Measurements from ENCODE around the gene ANKS1B. TPM values are rescaled to one million over a fixed set of nuclear protein-coding genes. Genes with fewer than 3 reads are reported as not detected.

Gene ANKS1B
- total and polyA plus RNA-seq, 10 of the 15 experiments (the other 5 are each of a cell fraction or from before 2014, with no cell fraction given) = 0.16 to 1.3 (median 0.82) TPM; not detected in 7

DNA sequence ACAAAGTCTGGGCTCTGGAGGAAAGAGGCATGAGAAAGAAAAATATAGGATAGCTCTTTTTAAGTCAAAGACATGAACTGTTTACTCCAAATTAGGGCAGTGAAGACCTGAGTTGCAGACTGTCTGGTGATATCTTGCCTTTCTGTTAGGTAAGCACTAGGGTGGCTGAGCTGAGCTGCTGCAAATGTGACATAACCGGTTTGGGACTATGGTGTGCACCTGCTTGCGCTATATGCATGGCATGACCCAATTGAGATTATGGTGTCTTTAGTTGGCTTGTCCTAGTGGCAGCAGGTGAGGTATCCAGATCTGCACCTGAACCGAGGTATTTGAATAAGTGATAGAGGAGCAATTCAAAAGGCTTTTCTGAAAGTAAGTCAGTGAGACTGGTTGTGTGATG lies 994.1 kb downstream of the ANKS1B start (continued):
- TF ChIP-seq, protein P1, sequence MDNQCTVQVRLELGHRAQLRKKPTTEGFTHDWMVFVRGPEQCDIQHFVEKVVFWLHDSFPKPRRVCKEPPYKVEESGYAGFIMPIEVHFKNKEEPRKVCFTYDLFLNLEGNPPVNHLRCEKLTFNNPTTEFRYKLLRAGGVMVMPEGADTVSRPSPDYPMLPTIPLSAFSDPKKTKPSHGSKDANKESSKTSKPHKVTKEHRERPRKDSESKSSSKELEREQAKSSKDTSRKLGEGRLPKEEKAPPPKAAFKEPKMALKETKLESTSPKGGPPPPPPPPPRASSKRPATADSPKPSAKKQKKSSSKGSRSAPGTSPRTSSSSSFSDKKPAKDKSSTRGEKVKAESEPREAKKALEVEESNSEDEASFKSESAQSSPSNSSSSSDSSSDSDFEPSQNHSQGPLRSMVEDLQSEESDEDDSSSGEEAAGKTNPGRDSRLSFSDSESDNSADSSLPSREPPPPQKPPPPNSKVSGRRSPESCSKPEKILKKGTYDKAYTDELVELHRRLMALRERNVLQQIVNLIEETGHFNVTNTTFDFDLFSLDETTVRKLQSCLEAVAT (IDR thresholded peaks at IDR 0.05) = no peak

DNA sequence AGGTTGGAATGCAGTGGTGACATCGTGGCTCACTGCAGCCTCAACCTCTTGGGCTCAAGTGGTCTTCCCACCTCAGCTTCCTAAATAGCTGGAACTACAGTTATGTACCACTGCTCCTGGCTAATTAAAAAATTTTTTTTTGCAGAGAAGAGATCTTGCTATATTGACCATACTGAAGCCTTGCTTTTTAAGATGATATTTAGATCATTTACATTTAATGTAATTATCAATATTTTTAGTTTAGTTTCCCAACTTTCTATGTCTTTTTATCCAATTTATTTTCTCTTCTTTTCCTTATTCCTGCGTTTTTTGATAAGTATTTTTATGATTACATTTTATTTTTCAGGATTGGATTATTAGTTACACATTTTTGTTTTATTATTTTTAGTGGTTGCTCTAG lies 999.6 kb downstream of the ANKS1B start:
- Histone ChIP-seq H3K36me3 (ENCODE audit: control insufficient read depth in 2 of 2, insufficient read depth in 2 of 2, low read length in 1 of 2) (no peaks in the 10 kb centered on the region), H3K4me3 (no peak overlapping the region), H3K9ac (ENCODE audit: control insufficient read depth, insufficient read depth, low read length) (no peak overlapping the region), H3K27me3 (replicated peaks in 1 of 2; ENCODE audit: control insufficient read depth in 2 of 2, insufficient read depth in 2 of 2, low read length in 1 of 2) (no peaks in the 10 kb centered on the region), H3K9me3 (replicated peaks; ENCODE audit: control insufficient read depth, insufficient read depth, low read length) (no peaks in the 10 kb centered on the region; the same call in 2 of the 3 replicates), H3K27ac (ENCODE audit: control insufficient read depth, insufficient read depth) (no peak overlapping the region), H3K4me2 (ENCODE audit: control insufficient read depth, insufficient read depth) (no peak overlapping the region), H4K20me1 (ENCODE audit: control insufficient read depth, insufficient read depth) (no peaks in the 10 kb centered on the region), H3K79me2 (ENCODE audit: control insufficient read depth, insufficient read depth, low read length) (no peaks in the 10 kb centered on the region), H2AFZ (ENCODE audit: control insufficient read depth, low read depth, low read length) (no peak overlapping the region), H3K4me1 (ENCODE audit: control insufficient read depth, insufficient read depth, low read length) (peaks cover 6% of the 10 kb centered on the region; the same call in 1 of the 2 replicates)
- ChIA-PET POLR2A (no interaction called here), RAD21 (ENCODE audit: unreplicated experiment) (no interaction called here), CTCF (interaction anchor here (3.7 kb wide), 1 partner anchor 14 kb away, joined by 23 read pairs; no protein-coding TSS in a partner anchor), SMC1A (ENCODE audit: uncharacterized antibody, unreplicated experiment) (interaction anchor here (0.6 kb wide), 1 partner anchor 17 kb away, joined by 3 read pairs; no protein-coding TSS in a partner anchor)
- 0% methylated on average over 2 of the region's 2 CpGs for WGBS (ENCODE audit: insufficient coverage, insufficient replicate concordance, low lambda C conversion rate, missing lambda C conversion rate)
- BruUV-seq (replicated peaks) = no TSS peak
- DNase-seq (ENCODE audit: low read depth, low spot score) (no peak), ATAC-seq (no peak), FAIRE-seq (no peak)
- intact Hi-C loops (cut with micrococcal nuclease; ENCODE audit: unreplicated experiment) (no loop called here), in situ Hi-C loops (cut with MboI) (loop anchor here (25.0 kb wide), 1 partner anchor 548 kb away; no protein-coding TSS in a partner anchor)
- TF ChIP-seq, protein P2, sequence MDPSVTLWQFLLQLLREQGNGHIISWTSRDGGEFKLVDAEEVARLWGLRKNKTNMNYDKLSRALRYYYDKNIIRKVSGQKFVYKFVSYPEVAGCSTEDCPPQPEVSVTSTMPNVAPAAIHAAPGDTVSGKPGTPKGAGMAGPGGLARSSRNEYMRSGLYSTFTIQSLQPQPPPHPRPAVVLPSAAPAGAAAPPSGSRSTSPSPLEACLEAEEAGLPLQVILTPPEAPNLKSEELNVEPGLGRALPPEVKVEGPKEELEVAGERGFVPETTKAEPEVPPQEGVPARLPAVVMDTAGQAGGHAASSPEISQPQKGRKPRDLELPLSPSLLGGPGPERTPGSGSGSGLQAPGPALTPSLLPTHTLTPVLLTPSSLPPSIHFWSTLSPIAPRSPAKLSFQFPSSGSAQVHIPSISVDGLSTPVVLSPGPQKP (IDR thresholded peaks at IDR 0.05; ENCODE audit: low read depth, low read length) = no peak
- TF ChIP-seq RFX5 (IDR thresholded peaks at IDR 0.05; ENCODE audit: low read depth, low read length) = no peak
- TF ChIP-seq MTA2 (IDR thresholded peaks at IDR 0.05; ENCODE audit: low read depth) = no peak
- TF ChIP-seq ZNF384 (IDR thresholded peaks at IDR 0.05; ENCODE audit: borderline replicate concordance, low read depth, low read length) = no peak
- TF ChIP-seq TBL1XR1 (IDR thresholded peaks at IDR 0.05; ENCODE audit: low read depth, low read length) = no peak
